CD14-positive monocyte (primary cell): Measurements from ENCODE around the gene H6PD. TPM values are rescaled to one million over a fixed set of nuclear protein-coding genes. Genes with fewer than 3 reads are reported as not detected.

ENCODE experiments used
- DNase-seq, 3 donors: peaks; one replicate each; pipeline ENCODE4 v3.0.0-alpha.2; 2011 to 2022
- H2AFZ ChIP-seq: 2 replicates; pipeline ENCODE4 v1.6.0; 2012; ENCODE audit warnings: mild to moderate bottlenecking, low read depth, low read length, inconsistent platforms; ENCODE audit not compliant: insufficient read depth, poor library complexity, severe bottlenecking
- H3K27ac ChIP-seq, 2 donors: 1 replicate in 1 of 2; 2 replicates in 1 of 2; pipeline ENCODE4 v1.5.1; 2012 to 2013; ENCODE audit warnings: low read length in 2 of 2, control low read depth in 1 of 2, inconsistent platforms in 1 of 2, low read depth in 1 of 2, mild to moderate bottlenecking in 1 of 2
- H3K27me3 ChIP-seq, 2 donors: one replicate each; pipeline versions ENCODE4 v1.6.0 to v1.6.1; 2011 to 2013; ENCODE audit warnings: low read length in 2 of 2; ENCODE audit not compliant: control insufficient read depth in 2 of 2, insufficient read depth in 2 of 2
- H3K36me3 ChIP-seq, 2 donors: replicated peaks in 1 of 2; 1 replicate in 1 of 2; 2 replicates in 1 of 2; pipeline versions ENCODE4 v1.5.1 to v1.6.1; 2012 to 2013; ENCODE audit warnings: low read length in 2 of 2, control low read depth in 1 of 2, inconsistent platforms in 1 of 2, mild to moderate bottlenecking in 1 of 2; ENCODE audit not compliant: insufficient read depth in 2 of 2, control insufficient read depth in 1 of 2
- H3K4me1 ChIP-seq, 2 donors: 1 replicate in 1 of 2; 2 replicates in 1 of 2; pipeline versions ENCODE4 v1.5.1 to v1.6.1; 2012 to 2013; ENCODE audit warnings: low read length in 2 of 2, control low read depth in 1 of 2, inconsistent platforms in 1 of 2, mild to moderate bottlenecking in 1 of 2, moderate library complexity in 1 of 2; ENCODE audit not compliant: insufficient read depth in 2 of 2, control insufficient read depth in 1 of 2
- H3K4me2 ChIP-seq: replicated peaks from 2 replicates; pipeline ENCODE3; 2012; ENCODE audit warnings: low read length, moderate library complexity, mild to moderate bottlenecking; ENCODE audit not compliant: poor library complexity, severe bottlenecking; ENCODE audit errors: extremely low read depth
- H3K4me3 ChIP-seq, 3 experiments: fragments of 200-600 bp in 1 of 3; sonication (generic) in 1 of 3; replicated peaks in 1 of 3; 1 replicate in 2 of 3; 2 replicates in 1 of 3; pipeline ENCODE4 v1.5.1; 2011 to 2013; ENCODE audit warnings: low read length in 3 of 3, mild to moderate bottlenecking in 3 of 3, control low read depth in 2 of 3, low read depth in 2 of 3, inconsistent platforms in 1 of 3, moderate library complexity in 1 of 3
- H3K79me2 ChIP-seq: 2 replicates; pipeline ENCODE4 v1.6.0; 2012; ENCODE audit warnings: mild to moderate bottlenecking, control low read depth, inconsistent platforms, low read length, moderate library complexity; ENCODE audit not compliant: insufficient read depth
- H3K9ac ChIP-seq: 2 replicates; pipeline ENCODE4 v1.6.0; 2017; ENCODE audit warnings: low read length, mild to moderate bottlenecking; ENCODE audit not compliant: insufficient read depth, poor library complexity, severe bottlenecking
- H3K9me3 ChIP-seq, 2 donors: replicated peaks in 1 of 2; 1 replicate in 1 of 2; 2 replicates in 1 of 2; pipeline versions ENCODE4 v1.5.1 to v1.6.1; 2012 to 2013; ENCODE audit warnings: low read length in 2 of 2, control low read depth in 1 of 2; ENCODE audit not compliant: control insufficient read depth in 1 of 2, insufficient read depth in 1 of 2
- H4K20me1 ChIP-seq: 2 replicates; pipeline ENCODE4 v1.6.0; 2012; ENCODE audit warnings: mild to moderate bottlenecking, low read length, control low read depth, moderate library complexity; ENCODE audit not compliant: insufficient read depth
- H3K27ac Mint-ChIP-seq, 7 donors: one replicate each; pipeline ENCODE4 v1.8.0; 2020; ENCODE audit warnings: mild to moderate bottlenecking in 7 of 7, mixed read lengths in 7 of 7, moderate library complexity in 6 of 7, inconsistent platforms in 2 of 7
- H3K27me3 Mint-ChIP-seq, 3 donors: one replicate each; pipeline ENCODE4 v1.8.0; 2021 to 2022; ENCODE audit warnings: low read depth in 3 of 3, mild to moderate bottlenecking in 3 of 3, mixed read lengths in 3 of 3, moderate library complexity in 3 of 3, inconsistent platforms in 1 of 3
- H3K36me3 Mint-ChIP-seq, 2 donors: one replicate each; pipeline ENCODE4 v1.8.0; 2020; ENCODE audit warnings: mixed read lengths in 2 of 2, inconsistent platforms in 1 of 2, mild to moderate bottlenecking in 1 of 2
- H3K4me1 Mint-ChIP-seq: one replicate; pipeline ENCODE4 v1.8.0; 2020; ENCODE audit warnings: mild to moderate bottlenecking, mixed read lengths
- H3K4me3 Mint-ChIP-seq, 2 donors: one replicate each; pipeline ENCODE4 v1.8.0; 2020; ENCODE audit warnings: mild to moderate bottlenecking in 2 of 2, mixed read lengths in 2 of 2, moderate library complexity in 1 of 2
- H3K9me3 Mint-ChIP-seq, 7 donors: one replicate each; pipeline ENCODE4 v1.8.0; 2020 to 2022; ENCODE audit warnings: mixed read lengths in 7 of 7, mild to moderate bottlenecking in 6 of 7, moderate library complexity in 6 of 7, inconsistent platforms in 2 of 7
- CTCF ChIP-seq: fragments of 200-600 bp; IDR thresholded peaks from one replicate; pipeline ENCODE4 v1.8.0; 2022; ENCODE audit warnings: antibody characterized with exemption, mild to moderate bottlenecking
- WGBS: methylation state at CpG from one replicate; pipeline ENCODE4 v1.1.5; 2013; ENCODE audit warnings: missing lambda C conversion rate; ENCODE audit not compliant: insufficient coverage; 5-methylcytosine and 5-hydroxymethylcytosine counted together
- intact Hi-C, 2 donors: fragments of 100-400 bp; cut with micrococcal nuclease; formaldehyde crosslinking; loops; one replicate each; pipeline versions ENCODE4 v1.15.0 to v1.15.1; 2023
- polyA plus RNA-seq, 3 donors: library from polyadenylated mRNA; depleted of rRNA in 1 of 3; unstranded in 2 of 3; stranded (reverse) in 1 of 3; fragments of 300-500 nt in 2 of 3; fragments of >200 nt in 1 of 3; fragmentation: Illumina TruSeq in 2 of 3; gene quantifications; 1 replicate in 2 of 3; 2 replicates in 1 of 3; pipeline ENCODE4 v1.2.3, GENCODE V29; 2012 to 2021

Gene H6PD
- polyA plus RNA-seq, 3 donors, result 8.6 to 15.9 (median 11.4) TPM

- Histone ChIP-seq H3K4me1 (peaks cover 23 to 35% of the 10 kb centered on the region in 2 donors), H3K9ac (no peak overlapping the region), H2AFZ (no peak overlapping the region), H3K4me2 (no peak overlapping the region), H3K9me3 (peaks cover 0 to 23% of the 10 kb centered on the region in 2 donors), H3K27ac (no peak overlapping the region), H3K4me3 (no peak overlapping the region), H3K27me3 (peaks cover 56 to 76% of the 10 kb centered on the region in 2 donors), H3K79me2 (no peaks in the 10 kb centered on the region), H4K20me1 (no peaks in the 10 kb centered on the region), H3K36me3 (no peaks in the 10 kb centered on the region)
- H3K27ac Mint-ChIP-seq, result no peak overlapping the region
- intact Hi-C loops, result no loop called here
- peaks cover 74 to 88% (median 81%) of the 10 kb centered on the region in 3 donors for H3K27me3 Mint-ChIP-seq
- no peak for TF ChIP-seq CTCF
- DNase-seq, result no peak
- peaks cover 0 to 14% (median 7%) of the 10 kb centered on the region in 7 donors for H3K9me3 Mint-ChIP-seq
- WGBS, result 55% methylated on average over 7 of the region's 7 CpGs
- H3K4me1 Mint-ChIP-seq, result peaks cover 56% of the 10 kb centered on the region
- peaks cover 3 to 10% of the 10 kb centered on the region in 2 donors for H3K36me3 Mint-ChIP-seq
- peak overlapping the region in 1 of 2 donors; percentile 86 for H3K4me3 Mint-ChIP-seq
Measured at GRCh38 chr1:9200441-9200840, 34.1 kb upstream of the H6PD start.

DNA sequence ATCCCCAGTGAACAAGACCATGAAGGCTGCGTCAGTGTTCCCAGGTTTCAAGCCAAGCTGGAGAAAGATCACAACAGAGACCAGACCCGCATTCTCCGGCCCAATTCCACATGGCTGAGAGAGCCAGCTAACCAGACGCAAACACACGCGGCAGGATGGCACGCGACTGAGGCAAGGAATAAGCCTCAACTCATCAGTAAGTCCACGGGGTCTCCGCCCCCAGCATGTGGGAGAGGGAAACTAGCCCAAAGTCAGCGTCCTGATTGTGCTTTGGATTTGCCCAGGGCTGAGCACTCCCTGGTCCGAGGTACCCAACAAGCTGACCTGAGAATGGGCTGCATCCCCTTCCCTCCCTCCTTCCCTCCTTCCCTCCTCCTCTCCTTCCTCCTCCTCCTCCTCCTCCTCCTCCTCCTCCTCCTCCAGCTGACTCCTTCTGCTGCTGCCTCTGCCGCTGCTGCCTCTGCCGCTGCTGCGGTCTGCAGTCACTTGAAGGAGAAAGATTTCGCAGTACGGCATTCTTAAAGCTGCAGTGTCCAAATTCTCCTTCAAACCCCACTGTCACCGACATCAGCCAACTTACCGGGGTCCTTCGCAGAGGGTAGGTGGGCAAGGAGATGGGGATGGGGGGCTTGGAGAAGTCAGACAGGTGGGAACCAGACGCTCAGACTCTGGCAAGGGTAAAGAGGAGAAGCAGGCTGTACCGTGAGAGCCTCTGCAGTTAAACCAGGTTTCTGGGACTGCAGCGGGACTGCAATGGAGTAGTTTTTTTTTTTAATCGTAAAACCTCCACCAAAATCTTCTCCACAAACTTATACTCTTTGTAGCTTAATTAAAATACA lies 33.0 kb upstream of the H6PD start:
- 10% methylated on average over 9 of the region's 24 CpGs for WGBS
- peaks cover 3 to 10% of the 10 kb centered on the region in 2 donors for H3K36me3 Mint-ChIP-seq
- H3K27me3 Mint-ChIP-seq, result peaks cover 74 to 90% (median 83%) of the 10 kb centered on the region in 3 donors

More for the DNA sequence above, 33.0 kb upstream of the H6PD start:
- Histone ChIP-seq H3K27ac (no peak overlapping the region), H4K20me1 (no peaks in the 10 kb centered on the region), H3K79me2 (no peaks in the 10 kb centered on the region), H3K4me2 (peak overlapping the region; percentile 48), H2AFZ (no peak overlapping the region), H3K27me3 (peaks cover 56 to 76% of the 10 kb centered on the region in 2 donors), H3K9ac (no peak overlapping the region), H3K9me3 (peaks cover 0 to 23% of the 10 kb centered on the region in 2 donors), H3K36me3 (no peaks in the 10 kb centered on the region), H3K4me1 (peaks cover 14 to 25% of the 10 kb centered on the region in 2 donors), H3K4me3 (peak overlapping the region in 1 of 3 experiments; percentile 37)
- peaks cover 45% of the 10 kb centered on the region for H3K4me1 Mint-ChIP-seq
- H3K4me3 Mint-ChIP-seq, result peak overlapping the region in 1 of 2 donors; percentile 86
- DNase-seq, result no peak
- TF ChIP-seq CTCF, result no peak
- H3K27ac Mint-ChIP-seq, result peak overlapping the region in 2 of 7 donors; percentile 46 to 72
- intact Hi-C loops, result no loop called here
- H3K9me3 Mint-ChIP-seq, result peaks cover 0 to 14% (median 7%) of the 10 kb centered on the region in 7 donors
